Esophagus squamous epithelium (tissue), 4 donors: Measurements from ENCODE around the gene MGST2.

Experiments used
- POLR2A ChIP-seq, 4 donors: fragments of 450-650 bp; IDR thresholded peaks; one replicate each; pipeline ENCODE4 v1.6.1; 2017; ENCODE audit warnings: antibody characterized with exemption in 4 of 4, mild to moderate bottlenecking in 4 of 4, moderate library complexity in 3 of 4
- TF ChIP-seq, protein P1 (sequence below), 6 experiments: fragments of 450-650 bp in 4 of 6; fragments of 200-600 bp in 2 of 6; sonication (generic) in 2 of 6; IDR thresholded peaks; one replicate each; pipeline ENCODE4 v1.5.1; 2016 to 2019; ENCODE audit warnings: antibody characterized with exemption in 6 of 6, mild to moderate bottlenecking in 4 of 6, moderate library complexity in 4 of 6

GRCh38 chr4:139734875-139735380 is 69.3 kb downstream of the MGST2 start:
- TF ChIP-seq, protein P1, sequence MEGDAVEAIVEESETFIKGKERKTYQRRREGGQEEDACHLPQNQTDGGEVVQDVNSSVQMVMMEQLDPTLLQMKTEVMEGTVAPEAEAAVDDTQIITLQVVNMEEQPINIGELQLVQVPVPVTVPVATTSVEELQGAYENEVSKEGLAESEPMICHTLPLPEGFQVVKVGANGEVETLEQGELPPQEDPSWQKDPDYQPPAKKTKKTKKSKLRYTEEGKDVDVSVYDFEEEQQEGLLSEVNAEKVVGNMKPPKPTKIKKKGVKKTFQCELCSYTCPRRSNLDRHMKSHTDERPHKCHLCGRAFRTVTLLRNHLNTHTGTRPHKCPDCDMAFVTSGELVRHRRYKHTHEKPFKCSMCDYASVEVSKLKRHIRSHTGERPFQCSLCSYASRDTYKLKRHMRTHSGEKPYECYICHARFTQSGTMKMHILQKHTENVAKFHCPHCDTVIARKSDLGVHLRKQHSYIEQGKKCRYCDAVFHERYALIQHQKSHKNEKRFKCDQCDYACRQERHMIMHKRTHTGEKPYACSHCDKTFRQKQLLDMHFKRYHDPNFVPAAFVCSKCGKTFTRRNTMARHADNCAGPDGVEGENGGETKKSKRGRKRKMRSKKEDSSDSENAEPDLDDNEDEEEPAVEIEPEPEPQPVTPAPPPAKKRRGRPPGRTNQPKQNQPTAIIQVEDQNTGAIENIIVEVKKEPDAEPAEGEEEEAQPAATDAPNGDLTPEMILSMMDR (IDR thresholded peaks at IDR 0.05) = peak; percentile 54 to 78 (median 72)
- no peak for TF ChIP-seq POLR2A (IDR thresholded peaks at IDR 0.05)
